SK-N-SH treated with all-trans-retinoic acid at 6 μM for 48 hours (cell line): ENCODE measurements around the gene NPLOC4.

Experiments
- OSR1 ChIP-seq: fragments of 250-450 bp; sonication (Bioruptor Pico); IDR thresholded peaks from 2 replicates; pipeline ENCODE4 v1.8.0; 2022; ENCODE audit warnings: moderate library complexity, mild to moderate bottlenecking, inconsistent platforms
- RARB ChIP-seq: fragments of 250-450 bp; sonication (Bioruptor Pico); IDR thresholded peaks from 2 replicates; pipeline ENCODE4 v1.8.0; 2021; ENCODE audit warnings: mild to moderate bottlenecking, moderate library complexity
- TCF4 ChIP-seq: fragments of 250-450 bp; sonication (Bioruptor Pico); IDR thresholded peaks from 2 replicates; pipeline ENCODE4 v1.8.0; 2021; ENCODE audit warnings: mild to moderate bottlenecking, moderate library complexity, borderline replicate concordance
- TOX ChIP-seq: fragments of 250-450 bp; sonication (Bioruptor Pico); IDR thresholded peaks from 2 replicates; pipeline ENCODE4 v1.8.0; 2021; ENCODE audit warnings: mild to moderate bottlenecking, moderate library complexity, borderline replicate concordance
- ZFP3 ChIP-seq: fragments of 250-450 bp; sonication (Bioruptor Pico); IDR thresholded peaks from 2 replicates; pipeline ENCODE4 v1.5.0; 2020; ENCODE audit warnings: mild to moderate bottlenecking, moderate library complexity
- ZFP30 ChIP-seq: fragments of 450-650 bp; formaldehyde crosslinking; IDR thresholded peaks from 2 replicates; pipeline ENCODE4 v1.5.0; 2022; ENCODE audit warnings: mild to moderate bottlenecking, moderate library complexity
- ZNF70 ChIP-seq: fragments of 450-650 bp; formaldehyde crosslinking; IDR thresholded peaks from 2 replicates; pipeline ENCODE4 v1.5.0; 2020; ENCODE audit warnings: mild to moderate bottlenecking, moderate library complexity
- TF ChIP-seq, protein P1 (sequence below): fragments of 250-450 bp; sonication (Bioruptor Pico); IDR thresholded peaks from 2 replicates; pipeline ENCODE4 v1.8.0; 2020; ENCODE audit warnings: mild to moderate bottlenecking, moderate library complexity, borderline replicate concordance
- TF ChIP-seq, protein P2 (sequence below): fragments of 250-450 bp; sonication (Bioruptor Pico); IDR thresholded peaks from 2 replicates; pipeline ENCODE4 v1.5.0; 2020; ENCODE audit warnings: mild to moderate bottlenecking, moderate library complexity
- TF ChIP-seq, protein P3 (sequence below): fragments of 250-450 bp; sonication (Bioruptor Pico); IDR thresholded peaks from 2 replicates; pipeline ENCODE4 v1.5.1; 2020; ENCODE audit warnings: low read depth, mild to moderate bottlenecking, moderate library complexity

DNA sequence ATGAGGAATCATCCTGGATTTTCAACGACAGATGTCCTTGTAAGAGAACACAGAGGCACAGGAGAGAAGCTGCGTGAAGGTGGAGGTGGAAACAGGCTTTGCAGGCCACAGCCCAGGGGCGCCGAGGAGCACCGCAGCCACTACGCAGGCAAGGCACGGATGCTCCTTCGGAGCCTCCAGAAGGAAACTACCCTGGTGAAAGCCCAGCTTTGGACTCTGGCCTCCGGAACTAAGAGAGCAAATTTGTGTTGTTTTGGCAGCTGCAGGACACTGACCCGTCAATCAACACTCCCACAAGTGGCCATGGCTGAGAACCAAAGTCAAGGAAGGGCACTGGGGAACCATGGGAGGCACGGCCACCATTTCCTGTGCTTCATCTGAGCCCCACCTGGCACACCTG lies 43.2 kb upstream of the NPLOC4 start:
- TF ChIP-seq, protein P1, sequence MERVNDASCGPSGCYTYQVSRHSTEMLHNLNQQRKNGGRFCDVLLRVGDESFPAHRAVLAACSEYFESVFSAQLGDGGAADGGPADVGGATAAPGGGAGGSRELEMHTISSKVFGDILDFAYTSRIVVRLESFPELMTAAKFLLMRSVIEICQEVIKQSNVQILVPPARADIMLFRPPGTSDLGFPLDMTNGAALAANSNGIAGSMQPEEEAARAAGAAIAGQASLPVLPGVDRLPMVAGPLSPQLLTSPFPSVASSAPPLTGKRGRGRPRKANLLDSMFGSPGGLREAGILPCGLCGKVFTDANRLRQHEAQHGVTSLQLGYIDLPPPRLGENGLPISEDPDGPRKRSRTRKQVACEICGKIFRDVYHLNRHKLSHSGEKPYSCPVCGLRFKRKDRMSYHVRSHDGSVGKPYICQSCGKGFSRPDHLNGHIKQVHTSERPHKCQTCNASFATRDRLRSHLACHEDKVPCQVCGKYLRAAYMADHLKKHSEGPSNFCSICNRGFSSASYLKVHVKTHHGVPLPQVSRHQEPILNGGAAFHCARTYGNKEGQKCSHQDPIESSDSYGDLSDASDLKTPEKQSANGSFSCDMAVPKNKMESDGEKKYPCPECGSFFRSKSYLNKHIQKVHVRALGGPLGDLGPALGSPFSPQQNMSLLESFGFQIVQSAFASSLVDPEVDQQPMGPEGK: no peak
- TF ChIP-seq RARB (CRISPR knock-in tag): no peak
- TF ChIP-seq OSR1 (CRISPR knock-in tag): no peak
- no peak for TF ChIP-seq ZNF70
- no peak for TF ChIP-seq ZFP30 (CRISPR knock-in tag)
- TF ChIP-seq TCF4: no peak
- TF ChIP-seq, protein P2, sequence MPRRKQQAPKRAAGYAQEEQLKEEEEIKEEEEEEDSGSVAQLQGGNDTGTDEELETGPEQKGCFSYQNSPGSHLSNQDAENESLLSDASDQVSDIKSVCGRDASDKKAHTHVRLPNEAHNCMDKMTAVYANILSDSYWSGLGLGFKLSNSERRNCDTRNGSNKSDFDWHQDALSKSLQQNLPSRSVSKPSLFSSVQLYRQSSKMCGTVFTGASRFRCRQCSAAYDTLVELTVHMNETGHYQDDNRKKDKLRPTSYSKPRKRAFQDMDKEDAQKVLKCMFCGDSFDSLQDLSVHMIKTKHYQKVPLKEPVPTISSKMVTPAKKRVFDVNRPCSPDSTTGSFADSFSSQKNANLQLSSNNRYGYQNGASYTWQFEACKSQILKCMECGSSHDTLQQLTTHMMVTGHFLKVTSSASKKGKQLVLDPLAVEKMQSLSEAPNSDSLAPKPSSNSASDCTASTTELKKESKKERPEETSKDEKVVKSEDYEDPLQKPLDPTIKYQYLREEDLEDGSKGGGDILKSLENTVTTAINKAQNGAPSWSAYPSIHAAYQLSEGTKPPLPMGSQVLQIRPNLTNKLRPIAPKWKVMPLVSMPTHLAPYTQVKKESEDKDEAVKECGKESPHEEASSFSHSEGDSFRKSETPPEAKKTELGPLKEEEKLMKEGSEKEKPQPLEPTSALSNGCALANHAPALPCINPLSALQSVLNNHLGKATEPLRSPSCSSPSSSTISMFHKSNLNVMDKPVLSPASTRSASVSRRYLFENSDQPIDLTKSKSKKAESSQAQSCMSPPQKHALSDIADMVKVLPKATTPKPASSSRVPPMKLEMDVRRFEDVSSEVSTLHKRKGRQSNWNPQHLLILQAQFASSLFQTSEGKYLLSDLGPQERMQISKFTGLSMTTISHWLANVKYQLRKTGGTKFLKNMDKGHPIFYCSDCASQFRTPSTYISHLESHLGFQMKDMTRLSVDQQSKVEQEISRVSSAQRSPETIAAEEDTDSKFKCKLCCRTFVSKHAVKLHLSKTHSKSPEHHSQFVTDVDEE (CRISPR knock-in tag): no peak
- TF ChIP-seq, protein P3, sequence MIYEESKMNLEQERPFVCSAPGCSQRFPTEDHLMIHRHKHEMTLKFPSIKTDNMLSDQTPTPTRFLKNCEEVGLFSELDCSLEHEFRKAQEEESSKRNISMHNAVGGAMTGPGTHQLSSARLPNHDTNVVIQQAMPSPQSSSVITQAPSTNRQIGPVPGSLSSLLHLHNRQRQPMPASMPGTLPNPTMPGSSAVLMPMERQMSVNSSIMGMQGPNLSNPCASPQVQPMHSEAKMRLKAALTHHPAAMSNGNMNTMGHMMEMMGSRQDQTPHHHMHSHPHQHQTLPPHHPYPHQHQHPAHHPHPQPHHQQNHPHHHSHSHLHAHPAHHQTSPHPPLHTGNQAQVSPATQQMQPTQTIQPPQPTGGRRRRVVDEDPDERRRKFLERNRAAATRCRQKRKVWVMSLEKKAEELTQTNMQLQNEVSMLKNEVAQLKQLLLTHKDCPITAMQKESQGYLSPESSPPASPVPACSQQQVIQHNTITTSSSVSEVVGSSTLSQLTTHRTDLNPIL (CRISPR knock-in tag): no peak
- no peak for TF ChIP-seq TOX (CRISPR knock-in tag)
- TF ChIP-seq ZFP3 (CRISPR knock-in tag): no peak
